Aorta (tissue), 5 donors: ENCODE results near the gene MPRIP. TPM values are rescaled to one million over a fixed set of nuclear protein-coding genes. Genes with fewer than 3 reads are reported as not detected.

Experiments used
- ATAC-seq: fragments of 200-7000 bp; cut with Tn5 transposase; one replicate; pipeline ENCODE4 v1.9.1; 2022; ENCODE audit warnings: moderate library complexity; ENCODE audit not compliant: low FRiP score
- DNase-seq, 2 donors: peaks; one replicate each; pipeline ENCODE4 v3.0.0-alpha.2; 2020
- H3K27ac ChIP-seq, 2 donors: one replicate each; pipeline ENCODE4 v1.5.1; 2013; ENCODE audit warnings: low read length in 2 of 2, mild to moderate bottlenecking in 2 of 2, moderate library complexity in 2 of 2, control low read depth in 1 of 2, inconsistent platforms in 1 of 2, low read depth in 1 of 2
- H3K27me3 ChIP-seq, 2 donors: one replicate each; pipeline ENCODE4 v1.6.1; 2013; ENCODE audit warnings: control low read depth in 1 of 2, low read length in 1 of 2, mild to moderate bottlenecking in 1 of 2, moderate library complexity in 1 of 2; ENCODE audit not compliant: insufficient read depth in 2 of 2, control insufficient read depth in 1 of 2
- H3K36me3 ChIP-seq, 2 donors: one replicate each; pipeline ENCODE4 v1.6.1; 2013; ENCODE audit warnings: control low read depth in 1 of 2, low read length in 1 of 2, mild to moderate bottlenecking in 1 of 2; ENCODE audit not compliant: insufficient read depth in 2 of 2, control insufficient read depth in 1 of 2
- H3K4me1 ChIP-seq, 2 donors: one replicate each; pipeline ENCODE4 v1.6.1; 2013; ENCODE audit warnings: low read length in 2 of 2, control low read depth in 1 of 2, mild to moderate bottlenecking in 1 of 2, moderate library complexity in 1 of 2; ENCODE audit not compliant: insufficient read depth in 2 of 2, control insufficient read depth in 1 of 2
- H3K4me3 ChIP-seq, 2 donors: one replicate each; pipeline ENCODE4 v1.5.1; 2013; ENCODE audit warnings: low read length in 2 of 2, control low read depth in 1 of 2, mild to moderate bottlenecking in 1 of 2
- H3K9me3 ChIP-seq: one replicate; pipeline ENCODE4 v1.6.1; 2013; ENCODE audit warnings: mild to moderate bottlenecking, low read length; ENCODE audit not compliant: control insufficient read depth
- WGBS, 2 donors: extraction: QIAGEN DNeasy Blood & Tissue Kit; methylation state at CpG; one replicate each; pipeline ENCODE4 v1.1.7; 2013; 5-methylcytosine and 5-hydroxymethylcytosine counted together
- intact Hi-C, 2 donors: fragments of 100-400 bp; cut with DNase I; formaldehyde crosslinking; loops; one replicate each; pipeline versions ENCODE4 v1.14.2 to v1.15.0; 2022
- polyA plus RNA-seq, 2 donors: library from polyadenylated mRNA; stranded (reverse); fragments of 200-250 nt; gene quantifications; one replicate each; pipeline ENCODE4 v1.2.3, GENCODE V29; 2013
- total RNA-seq, 2 donors: library from RNA; stranded (reverse); fragmentation: NEBNext Ultra II Directional; extraction: Animal tissue kit (Norgen Biotek cat#: 25700); gene quantifications; one replicate each; pipeline ENCODE4 v1.2.1, GENCODE V29; 2021
- donor health status: healthy with polysubstance abuse.
- donor health status: Bipolar disorder and iron deficiency.
- donor health status: DM: no; HTN: no; CAD: no.
- donor health status: DM: no; HTN: no; CAD: no.
- donor health status: DM: yes; HTN: yes; CAD: no.

The MPRIP gene
- total and polyA plus RNA-seq, 4 donors: 97.8 to 519 (median 301) TPM

DNA sequence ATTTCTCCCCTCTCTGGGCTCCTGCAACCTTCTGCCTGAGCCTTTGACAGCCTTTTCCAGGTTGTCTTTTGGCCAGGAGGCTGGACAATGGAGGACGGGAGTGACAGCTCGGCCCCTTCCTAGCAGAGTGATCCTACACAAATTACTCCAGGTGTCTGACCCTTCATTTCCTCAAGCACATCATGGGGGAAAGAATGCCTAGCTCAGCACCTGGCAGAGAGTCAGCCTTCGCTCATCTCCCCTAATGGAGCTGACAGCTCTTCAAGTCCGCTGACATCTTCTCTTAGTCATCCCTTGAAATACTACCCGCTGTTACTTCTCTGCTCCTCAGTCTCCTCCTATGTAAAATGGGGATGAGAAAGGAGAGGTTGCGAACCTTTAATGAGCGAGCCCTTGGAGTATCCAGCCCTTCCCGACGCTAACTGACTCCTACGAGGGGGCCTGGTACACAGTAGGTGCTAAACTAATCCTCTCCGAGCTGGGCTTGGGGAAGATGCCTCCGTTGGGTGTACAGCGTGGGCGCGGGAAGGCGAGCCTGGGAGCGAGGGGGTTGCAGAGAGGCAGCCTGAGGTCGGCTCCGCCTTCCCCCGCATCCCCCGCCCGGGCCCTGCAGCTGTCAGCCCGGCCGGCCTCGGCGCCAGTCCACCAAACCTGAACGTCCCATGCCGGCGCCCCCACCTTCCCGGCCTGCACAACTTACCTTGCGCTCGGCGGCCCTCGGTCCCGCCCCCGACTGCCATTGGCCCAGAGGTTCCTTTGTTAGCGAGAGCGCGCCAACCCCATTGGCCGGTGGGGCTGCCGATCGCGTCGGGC lies 480 bp upstream of the MPRIP start:
- H3K27ac ChIP-seq: peak overlapping the region in 1 of 2 donors; percentile 60

DNA sequence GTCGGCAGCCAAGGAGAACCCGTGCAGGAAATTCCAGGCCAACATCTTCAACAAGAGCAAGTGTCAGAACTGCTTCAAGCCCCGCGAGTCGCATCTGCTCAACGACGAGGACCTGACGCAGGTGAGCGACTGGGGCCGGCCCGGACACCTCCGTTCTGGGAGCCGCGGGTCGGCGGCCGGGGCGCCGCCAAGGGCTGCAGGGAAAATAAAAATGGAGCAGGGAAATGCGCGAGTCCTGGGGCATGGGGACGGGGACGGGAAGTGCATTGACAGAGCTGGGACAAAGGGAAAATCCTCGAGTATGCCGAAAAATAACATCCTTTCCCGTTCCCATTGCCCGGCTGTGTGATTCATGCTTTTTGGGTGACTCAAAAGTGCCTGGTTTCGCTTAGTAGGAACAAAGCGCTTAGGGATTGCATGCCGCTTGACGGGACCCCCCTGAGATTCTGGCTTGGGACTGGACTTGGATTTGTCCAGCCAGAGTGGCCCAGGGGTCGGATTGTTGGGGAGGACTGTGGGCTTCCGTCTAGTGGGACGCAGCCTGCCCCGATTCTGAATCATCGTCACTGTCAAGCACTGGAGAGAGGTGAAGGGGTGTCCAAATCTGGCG lies 699 bp downstream of the MPRIP start:
- no peak for ATAC-seq
- H3K27ac ChIP-seq: peak overlapping the region in 1 of 2 donors; percentile 80
- intact Hi-C loops: no loop called here
- H3K4me1 ChIP-seq: peaks cover 3 to 4% of the 10 kb centered on the region in 2 donors
- H3K36me3 ChIP-seq: no peaks in the 10 kb centered on the region
- no peaks in the 10 kb centered on the region for H3K27me3 ChIP-seq
- DNase-seq: peak in 1 of 2 donors; percentile 83
- no peaks in the 10 kb centered on the region for H3K9me3 ChIP-seq
- peak overlapping the region; percentile 70 to 83 for H3K4me3 ChIP-seq
- WGBS, 2 donors: 0% methylated on average over 37 of the region's 37 CpGs

More for the DNA sequence above, 480 bp upstream of the MPRIP start:
- Histone ChIP-seq H3K4me1 (peaks cover 3 to 4% of the 10 kb centered on the region in 2 donors), H3K36me3 (no peaks in the 10 kb centered on the region), H3K4me3 (peak overlapping the region; percentile 0 to 52), H3K9me3 (no peaks in the 10 kb centered on the region), H3K27me3 (no peaks in the 10 kb centered on the region)
- DNase-seq (peak; percentile 99 to 100), ATAC-seq (peak; percentile 95)
- intact Hi-C loops: no loop called here
- 11 to 14% methylated on average over 36 to 44 of the region's 44 CpGs for WGBS, 2 donors

DNA sequence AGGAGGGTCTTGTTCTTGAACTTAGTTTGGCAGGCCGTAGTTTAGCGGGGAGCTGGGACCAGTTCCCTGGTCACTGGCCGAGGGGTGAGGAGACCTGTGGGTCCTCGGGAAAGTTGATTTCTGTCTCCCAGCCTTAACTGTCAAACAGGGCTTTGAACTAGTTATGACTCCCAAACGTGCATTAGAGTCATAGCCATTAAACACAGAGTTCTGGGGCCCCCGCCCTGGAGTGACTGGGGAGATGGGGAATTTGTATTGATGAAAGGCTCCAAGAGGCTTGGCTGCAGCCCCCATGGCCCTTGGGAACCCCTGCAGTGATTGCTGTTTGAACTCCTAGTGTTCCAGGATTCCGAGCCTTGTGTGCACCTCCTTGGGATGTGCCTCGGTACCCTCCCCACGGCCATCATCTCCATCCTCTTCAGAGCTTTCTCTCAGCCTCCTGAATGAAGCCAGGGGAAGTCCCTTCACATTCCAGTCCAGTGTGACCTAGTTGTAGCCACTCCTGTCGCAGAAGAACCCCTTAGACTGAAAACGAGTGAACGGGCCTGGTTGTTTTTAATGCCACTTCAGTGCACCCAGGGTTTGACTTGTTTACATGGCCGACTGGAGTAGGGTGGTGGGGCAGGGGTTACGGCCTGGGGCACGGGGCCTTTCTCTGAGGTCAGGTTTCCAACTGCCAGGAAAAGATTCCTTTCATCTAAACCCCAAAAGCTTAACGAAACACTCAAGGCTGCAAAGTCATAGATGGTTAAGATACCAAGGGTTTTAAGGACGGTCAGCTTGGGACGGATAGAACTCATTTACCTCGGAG lies 1.4 kb downstream of the MPRIP start:
- DNase-seq: peak in 1 of 2 donors; percentile 80
- peak overlapping the region in 1 of 2 donors; percentile 80 for H3K27ac ChIP-seq
- no peak for ATAC-seq
- H3K36me3 ChIP-seq: no peaks in the 10 kb centered on the region
- H3K9me3 ChIP-seq: no peaks in the 10 kb centered on the region
- intact Hi-C loops: no loop called here
- H3K27me3 ChIP-seq: no peaks in the 10 kb centered on the region
- peaks cover 3 to 4% of the 10 kb centered on the region in 2 donors for H3K4me1 ChIP-seq
- WGBS, 2 donors: 2 to 3% methylated on average over 19 of the region's 19 CpGs
- H3K4me3 ChIP-seq: peak overlapping the region; percentile 70 to 83

DNA sequence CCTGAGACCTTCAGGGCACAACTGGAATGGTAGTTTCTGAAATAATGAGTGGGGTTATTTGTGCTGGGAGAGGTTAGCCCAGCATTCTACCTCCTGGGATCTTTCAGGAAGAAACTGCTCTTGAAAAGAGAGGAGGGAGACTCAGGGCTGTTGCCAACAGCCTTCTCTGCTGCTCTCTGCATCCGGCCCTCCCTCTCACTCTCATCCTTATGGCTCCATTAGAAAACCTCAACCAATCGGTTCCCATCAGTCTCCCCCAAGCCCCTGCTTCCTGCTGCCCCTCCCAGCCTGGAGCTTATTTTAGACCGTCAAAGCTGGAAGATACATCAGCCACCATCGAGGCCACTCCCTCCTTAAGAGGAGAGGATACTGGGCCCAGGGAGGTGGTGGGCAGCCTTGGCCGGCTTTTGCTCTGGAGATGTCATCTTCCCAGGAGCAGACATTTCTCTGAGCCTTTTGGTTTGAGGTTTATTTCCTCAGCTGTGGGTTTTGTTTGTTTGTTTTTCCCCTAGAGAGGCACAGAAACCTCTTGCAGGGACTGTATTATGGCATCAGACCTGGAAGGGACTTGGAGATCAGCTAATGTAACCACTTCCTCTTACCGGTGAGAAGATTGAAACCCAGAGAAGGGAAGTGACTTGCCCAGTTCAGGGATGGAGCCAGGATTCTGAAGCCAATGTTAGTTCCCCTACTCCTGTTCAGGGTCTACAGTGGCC lies 2.7 kb downstream of the MPRIP start:
- Histone ChIP-seq H3K36me3 (no peaks in the 10 kb centered on the region), H3K9me3 (no peaks in the 10 kb centered on the region), H3K27me3 (no peaks in the 10 kb centered on the region), H3K4me3 (peak overlapping the region in 1 of 2 donors; percentile 83), H3K27ac (peak overlapping the region; percentile 1 to 34), H3K4me1 (peaks cover 3 to 4% of the 10 kb centered on the region in 2 donors)
- DNase-seq (peak in 1 of 2 donors; percentile 67), ATAC-seq (peak; percentile 40)
- 3% methylated on average over 6 of the region's 6 CpGs for WGBS, 2 donors
- intact Hi-C loops: no loop called here

DNA sequence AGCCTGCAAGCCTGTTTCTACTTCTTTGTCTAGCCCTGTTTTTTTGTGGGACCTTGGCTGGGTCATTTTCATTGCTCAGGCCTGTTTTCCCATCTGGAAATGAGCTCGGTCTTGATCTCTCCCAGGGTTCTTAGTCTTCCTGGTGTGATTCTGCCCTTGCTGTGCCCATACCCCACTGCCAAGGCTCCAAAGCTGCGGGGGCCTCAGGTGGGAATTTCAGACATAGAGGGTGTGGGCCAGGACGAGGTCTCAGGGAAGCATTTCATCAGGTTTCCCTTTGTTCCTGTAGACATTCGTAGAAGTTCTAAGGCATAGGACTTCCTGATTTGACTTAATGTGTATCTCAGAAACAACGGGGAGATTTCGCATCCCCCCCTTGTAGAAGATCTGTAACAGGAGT lies 5.8 kb downstream of the MPRIP start:
- intact Hi-C loops: no loop called here
- Histone ChIP-seq H3K27ac (no peak overlapping the region), H3K4me1 (peaks cover 4 to 6% of the 10 kb centered on the region in 2 donors), H3K4me3 (no peak overlapping the region), H3K36me3 (no peaks in the 10 kb centered on the region), H3K27me3 (no peaks in the 10 kb centered on the region), H3K9me3 (no peaks in the 10 kb centered on the region)
- WGBS, 2 donors: 69 to 71% methylated on average over 6 of the region's 6 CpGs
- ATAC-seq (no peak), DNase-seq (peak in 1 of 2 donors; percentile 57)

DNA sequence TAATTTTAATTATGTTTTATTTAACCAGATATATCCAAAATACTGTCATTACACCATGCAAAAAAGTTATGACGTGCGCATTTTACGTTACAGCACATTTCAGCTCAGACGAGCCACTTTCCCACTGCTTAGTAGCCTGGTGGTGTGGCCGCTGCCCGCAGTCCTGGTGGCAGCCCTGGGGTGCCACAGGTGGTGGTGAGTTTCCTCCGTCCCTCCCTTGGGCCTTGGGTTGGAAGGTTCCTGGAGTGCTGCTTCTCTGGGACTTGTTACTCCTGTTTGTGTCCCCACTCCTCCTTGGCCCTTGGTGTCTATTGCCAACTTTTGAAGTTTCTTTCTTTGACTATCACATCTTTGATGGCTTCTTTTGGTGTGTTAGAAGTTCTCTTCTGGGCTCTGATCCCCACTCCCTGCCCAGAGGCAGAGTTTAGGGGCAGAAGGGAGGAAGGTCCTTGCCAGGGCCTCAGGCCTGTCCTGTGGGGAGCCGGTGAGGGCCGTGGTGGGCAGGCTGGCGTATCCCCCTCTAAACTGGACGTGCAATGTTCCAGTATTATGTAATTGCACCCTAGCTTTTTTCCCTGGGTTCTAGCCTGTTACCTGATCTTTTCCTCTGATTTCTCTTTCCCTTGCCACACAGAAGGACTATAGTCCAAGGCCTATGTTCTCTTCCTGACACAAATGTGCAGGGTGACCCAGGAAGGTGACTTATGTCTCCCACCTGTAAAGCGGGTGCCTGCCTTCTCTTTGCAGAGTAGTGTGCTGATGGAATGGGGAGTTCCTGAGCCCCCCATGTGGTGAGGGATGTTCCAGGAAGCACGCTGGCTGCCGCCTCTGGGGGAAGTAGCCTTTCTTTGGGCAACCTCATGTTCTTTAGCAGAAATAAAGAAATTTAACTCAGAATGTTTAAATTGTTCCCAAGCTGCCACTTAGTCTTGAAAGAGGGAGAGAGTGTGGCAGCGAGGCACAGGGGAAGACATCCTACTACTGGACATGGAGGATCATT lies 8.4 kb downstream of the MPRIP start:
- H3K4me1 ChIP-seq: peaks cover 4 to 5% of the 10 kb centered on the region in 2 donors
- H3K36me3 ChIP-seq: no peaks in the 10 kb centered on the region
- intact Hi-C loops: no loop called here
- 92 to 94% methylated on average over 15 of the region's 15 CpGs for WGBS, 2 donors
- no peak overlapping the region for H3K27ac ChIP-seq
- DNase-seq (peak in 1 of 2 donors; percentile 67), ATAC-seq (no peak)
- no peaks in the 10 kb centered on the region for H3K9me3 ChIP-seq
- no peak overlapping the region for H3K4me3 ChIP-seq
- H3K27me3 ChIP-seq: no peaks in the 10 kb centered on the region

DNA sequence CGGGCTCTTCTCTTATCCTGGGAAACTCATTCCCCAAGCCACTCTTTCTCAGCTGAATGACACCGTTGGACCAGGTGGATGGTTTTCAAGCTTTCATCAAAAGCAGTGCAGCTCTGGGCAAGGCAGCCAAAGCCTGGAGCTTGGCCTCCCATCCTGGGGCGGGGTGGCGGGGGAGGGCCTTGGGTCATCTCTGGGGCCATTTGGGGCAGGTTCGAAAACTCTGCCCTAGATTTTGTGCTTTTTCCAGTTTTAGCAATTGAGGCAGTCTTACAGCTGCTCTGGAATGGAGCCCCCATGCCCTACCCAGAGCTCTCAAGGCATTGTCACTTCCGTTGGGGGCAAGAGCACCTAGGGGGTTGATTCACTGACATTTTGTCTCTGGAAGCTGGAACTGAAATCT lies 9.1 kb downstream of the MPRIP start:
- Histone ChIP-seq H3K27me3 (no peaks in the 10 kb centered on the region), H3K4me3 (no peak overlapping the region), H3K36me3 (no peaks in the 10 kb centered on the region), H3K9me3 (no peaks in the 10 kb centered on the region), H3K4me1 (peaks cover 5 to 6% of the 10 kb centered on the region in 2 donors), H3K27ac (no peak overlapping the region)
- peak in 1 of 2 donors; percentile 68 for DNase-seq
- intact Hi-C loops: no loop called here
- ATAC-seq: no peak
- 85 to 88% methylated on average over 6 of the region's 6 CpGs for WGBS, 2 donors
